Osteoblast (primary cell): Measurements from ENCODE around the gene SYT8. TPM values are rescaled to one million over a fixed set of nuclear protein-coding genes. Genes with fewer than 3 reads are reported as not detected.

Source experiments
- DNase-seq: peaks from one replicate; pipeline ENCODE4 v3.0.0; 2011; ENCODE audit warnings: low spot score, mixed read lengths; ENCODE audit not compliant: insufficient read length; ENCODE audit errors: missing footprints
- H2AFZ ChIP-seq: 2 replicates; pipeline ENCODE4 v1.6.0; 2011; ENCODE audit warnings: mild to moderate bottlenecking, low read length
- H3K27ac ChIP-seq: 2 replicates; pipeline ENCODE4 v1.5.1; 2011; ENCODE audit warnings: mild to moderate bottlenecking, low read depth, low read length, moderate library complexity
- H3K27me3 ChIP-seq: 2 replicates; pipeline ENCODE4 v1.6.0; 2012; ENCODE audit warnings: mild to moderate bottlenecking, control low read depth, inconsistent platforms, low read length, moderate library complexity; ENCODE audit not compliant: insufficient read depth
- H3K36me3 ChIP-seq: 2 replicates; pipeline ENCODE4 v1.5.1; 2011; ENCODE audit warnings: mild to moderate bottlenecking, low read length, control low read depth, moderate library complexity; ENCODE audit not compliant: insufficient read depth
- H3K4me1 ChIP-seq: 2 replicates; pipeline ENCODE4 v1.5.1; 2011; ENCODE audit warnings: mild to moderate bottlenecking, low read length, control low read depth, moderate library complexity; ENCODE audit not compliant: insufficient read depth
- H3K4me2 ChIP-seq: 2 replicates; pipeline ENCODE4 v1.6.0; 2011; ENCODE audit warnings: mild to moderate bottlenecking, low read length; ENCODE audit not compliant: insufficient read depth
- H3K4me3 ChIP-seq: fragments of 200-600 bp; sonication (generic); 3 replicates; pipeline ENCODE4 v1.5.1; 2012; ENCODE audit warnings: mild to moderate bottlenecking, low read length, inconsistent platforms; ENCODE audit not compliant: insufficient read depth
- H3K79me2 ChIP-seq: 2 replicates; pipeline ENCODE4 v1.6.0; 2012; ENCODE audit warnings: mild to moderate bottlenecking, low read length, control low read depth, inconsistent platforms; ENCODE audit not compliant: insufficient read depth
- H3K9me3 ChIP-seq: 2 replicates; pipeline ENCODE4 v1.5.1; 2011; ENCODE audit warnings: low read depth, low read length, control low read depth
- H4K20me1 ChIP-seq: 2 replicates; pipeline ENCODE4 v1.6.0; 2012; ENCODE audit warnings: mild to moderate bottlenecking, low read length, control low read depth; ENCODE audit not compliant: insufficient read depth
- total RNA-seq: library from RNA; depleted of rRNA; stranded (reverse); fragments of >200 nt; gene quantifications from 2 replicates; pipeline ENCODE4 v1.2.3, GENCODE V29; 2012
- TF ChIP-seq, protein P1 (sequence below): IDR thresholded peaks from 2 replicates; pipeline ENCODE4 v1.5.1; 2011; ENCODE audit warnings: mild to moderate bottlenecking, low read depth, low read length, moderate library complexity; ENCODE audit errors: extremely low read depth

The SYT8 gene
- total RNA-seq, 1 donor: 0.36 TPM

DNA sequence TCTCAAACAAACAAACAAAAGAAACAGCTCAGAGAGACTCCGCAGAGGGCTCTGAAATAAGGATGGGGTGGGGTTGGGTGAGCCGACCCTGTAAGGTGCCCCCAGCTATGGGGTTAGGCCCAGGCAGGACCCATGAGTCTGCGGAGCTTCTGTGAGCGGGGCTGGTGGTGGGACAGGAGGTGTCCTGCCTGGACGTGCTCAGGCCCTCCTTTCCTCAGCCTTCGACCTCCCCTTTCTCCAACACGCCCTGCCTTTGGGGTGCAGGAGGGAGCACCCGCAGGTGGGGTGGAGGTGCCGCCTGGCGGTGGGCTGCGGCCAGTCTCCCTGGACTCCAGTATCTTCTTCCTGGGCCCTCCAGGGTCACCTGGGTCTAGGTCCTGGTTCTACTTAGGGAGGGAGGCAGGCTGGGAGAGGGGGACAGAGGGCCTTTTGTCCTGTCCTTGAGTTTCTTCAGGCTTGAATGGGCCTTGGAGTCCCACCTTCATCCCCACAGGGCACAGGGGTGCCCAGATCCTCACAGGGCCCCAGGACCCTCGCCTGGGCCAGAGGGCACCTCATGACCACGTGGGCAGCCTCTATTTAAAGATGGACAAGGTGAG, 44.7 kb downstream of the SYT8 start:
- Histone ChIP-seq H3K36me3 (peaks cover 6% of the 10 kb centered on the region), H2AFZ (no peak overlapping the region), H3K4me3 (no peak overlapping the region), H4K20me1 (no peaks in the 10 kb centered on the region), H3K9me3 (no peaks in the 10 kb centered on the region), H3K4me2 (no peak overlapping the region), H3K4me1 (peaks cover 15% of the 10 kb centered on the region), H3K79me2 (no peaks in the 10 kb centered on the region), H3K27me3 (no peaks in the 10 kb centered on the region), H3K27ac (no peak overlapping the region)
- TF ChIP-seq, protein P1, sequence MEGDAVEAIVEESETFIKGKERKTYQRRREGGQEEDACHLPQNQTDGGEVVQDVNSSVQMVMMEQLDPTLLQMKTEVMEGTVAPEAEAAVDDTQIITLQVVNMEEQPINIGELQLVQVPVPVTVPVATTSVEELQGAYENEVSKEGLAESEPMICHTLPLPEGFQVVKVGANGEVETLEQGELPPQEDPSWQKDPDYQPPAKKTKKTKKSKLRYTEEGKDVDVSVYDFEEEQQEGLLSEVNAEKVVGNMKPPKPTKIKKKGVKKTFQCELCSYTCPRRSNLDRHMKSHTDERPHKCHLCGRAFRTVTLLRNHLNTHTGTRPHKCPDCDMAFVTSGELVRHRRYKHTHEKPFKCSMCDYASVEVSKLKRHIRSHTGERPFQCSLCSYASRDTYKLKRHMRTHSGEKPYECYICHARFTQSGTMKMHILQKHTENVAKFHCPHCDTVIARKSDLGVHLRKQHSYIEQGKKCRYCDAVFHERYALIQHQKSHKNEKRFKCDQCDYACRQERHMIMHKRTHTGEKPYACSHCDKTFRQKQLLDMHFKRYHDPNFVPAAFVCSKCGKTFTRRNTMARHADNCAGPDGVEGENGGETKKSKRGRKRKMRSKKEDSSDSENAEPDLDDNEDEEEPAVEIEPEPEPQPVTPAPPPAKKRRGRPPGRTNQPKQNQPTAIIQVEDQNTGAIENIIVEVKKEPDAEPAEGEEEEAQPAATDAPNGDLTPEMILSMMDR: no peak
- DNase-seq: peak; percentile 84

GRCh38 chr11:1879941-1880720, 45.3 kb downstream of the SYT8 start:
- H2AFZ ChIP-seq: peak overlapping the region; percentile 91
- no peaks in the 10 kb centered on the region for H3K27me3 ChIP-seq
- H3K79me2 ChIP-seq: no peaks in the 10 kb centered on the region
- no peak overlapping the region for H3K4me3 ChIP-seq
- H3K9me3 ChIP-seq: no peaks in the 10 kb centered on the region
- peaks cover 9% of the 10 kb centered on the region for H3K36me3 ChIP-seq
- no peak overlapping the region for H3K4me2 ChIP-seq
- TF ChIP-seq, protein P1: no peak
- peaks cover 15% of the 10 kb centered on the region for H3K4me1 ChIP-seq
- H3K27ac ChIP-seq: peak overlapping the region; percentile 91
- peak; percentile 99 for DNase-seq
- no peaks in the 10 kb centered on the region for H4K20me1 ChIP-seq

DNA sequence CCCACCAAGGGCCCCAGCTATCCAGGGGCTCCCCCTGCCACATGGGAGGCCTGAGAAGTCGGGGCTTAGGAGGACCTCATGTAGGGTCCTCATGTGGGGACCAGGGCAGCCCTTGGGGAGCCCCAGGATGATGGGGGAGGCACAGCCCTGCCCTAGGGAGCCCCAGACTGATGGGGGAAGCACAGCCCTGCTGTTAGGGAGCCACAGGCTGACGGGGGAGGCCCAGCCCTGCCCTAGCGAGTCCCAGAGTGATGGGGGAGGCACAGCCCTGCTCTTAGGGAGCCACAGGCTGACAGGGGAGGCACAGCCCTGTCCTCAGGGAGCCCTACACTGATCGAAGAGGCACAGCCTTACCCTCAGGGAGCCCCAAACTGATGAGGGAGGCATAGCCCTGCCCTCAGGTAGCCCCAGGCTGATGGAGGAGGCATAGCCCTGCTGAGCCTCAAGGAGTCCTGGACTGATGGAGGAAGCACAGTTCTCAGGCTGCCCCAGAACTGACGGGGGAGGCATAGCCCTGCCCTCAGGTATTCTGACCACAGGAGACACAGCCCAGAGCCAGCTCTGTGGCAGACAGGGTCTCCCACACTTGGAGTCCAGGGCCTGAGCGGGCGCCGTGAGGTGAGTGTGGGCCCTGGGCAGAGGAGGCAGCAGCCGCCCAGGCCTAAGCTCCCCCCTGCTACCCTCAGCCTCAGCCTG, 46.1 kb downstream of the SYT8 start:
- no peaks in the 10 kb centered on the region for H3K79me2 ChIP-seq
- no peaks in the 10 kb centered on the region for H4K20me1 ChIP-seq
- no peaks in the 10 kb centered on the region for H3K9me3 ChIP-seq
- peak overlapping the region; percentile 91 for H2AFZ ChIP-seq
- H3K4me3 ChIP-seq: no peak overlapping the region
- H3K4me2 ChIP-seq: no peak overlapping the region
- H3K36me3 ChIP-seq: peaks cover 12% of the 10 kb centered on the region
- peak; percentile 95 for DNase-seq
- TF ChIP-seq, protein P1: no peak
- H3K27me3 ChIP-seq: no peaks in the 10 kb centered on the region
- H3K27ac ChIP-seq: peak overlapping the region; percentile 91
- peaks cover 15% of the 10 kb centered on the region for H3K4me1 ChIP-seq
